Astrocyte (in vitro differentiated cells and primary cell): Measurements from ENCODE around the gene RNU7-1. TPM values are rescaled to one million over a fixed set of nuclear protein-coding genes. Genes with fewer than 3 reads are reported as not detected.

Experiments
- DNase-seq: peaks from one replicate; pipeline ENCODE4 v3.0.0-alpha.2; 2010; ENCODE audit warnings: low read depth
- FAIRE-seq: peaks from 2 replicates; lab custom pipeline; 2011; peaks lifted over from hg19 to GRCh38; lab: Jason Lieb, UNC
- H2AFZ ChIP-seq: 2 replicates; pipeline ENCODE4 v1.6.0; 2012; ENCODE audit warnings: low read depth, low read length, inconsistent platforms
- H3K27ac ChIP-seq: 2 replicates; pipeline ENCODE4 v1.5.1; 2011; ENCODE audit warnings: low read depth, low read length, inconsistent platforms
- H3K27me3 ChIP-seq: 2 replicates; pipeline ENCODE4 v1.6.0; 2011; ENCODE audit warnings: low read length, inconsistent platforms; ENCODE audit not compliant: insufficient read depth
- H3K36me3 ChIP-seq: 2 replicates; pipeline ENCODE4 v1.5.1; 2011; ENCODE audit warnings: low read length, inconsistent platforms; ENCODE audit not compliant: insufficient read depth
- H3K4me1 ChIP-seq: 2 replicates; pipeline ENCODE4 v1.5.1; 2011; ENCODE audit warnings: low read length, inconsistent platforms; ENCODE audit not compliant: insufficient read depth
- H3K4me2 ChIP-seq: 2 replicates; pipeline ENCODE4 v1.6.0; 2012; ENCODE audit warnings: low read length, inconsistent platforms
- H3K4me3 ChIP-seq: 2 replicates; pipeline ENCODE4 v1.5.1; 2011; ENCODE audit warnings: low read depth, mild to moderate bottlenecking, low read length, inconsistent platforms; ENCODE audit not compliant: insufficient read depth
- H3K79me2 ChIP-seq: 2 replicates; pipeline ENCODE4 v1.6.0; 2012; ENCODE audit warnings: mild to moderate bottlenecking, low read length, inconsistent platforms; ENCODE audit not compliant: insufficient read depth
- H3K9ac ChIP-seq: 2 replicates; pipeline ENCODE4 v1.6.0; 2012; ENCODE audit warnings: mild to moderate bottlenecking, low read length, inconsistent platforms
- H3K9me3 ChIP-seq: 2 replicates; pipeline ENCODE4 v1.5.1; 2012; ENCODE audit warnings: low read depth, mild to moderate bottlenecking, low read length, inconsistent platforms; ENCODE audit not compliant: insufficient read depth
- H4K20me1 ChIP-seq: 2 replicates; pipeline ENCODE4 v1.6.0; 2012; ENCODE audit warnings: low read length, inconsistent platforms; ENCODE audit not compliant: insufficient read depth
- H3K27ac Mint-ChIP-seq: one replicate; pipeline ENCODE4 v1.8.0; 2021; ENCODE audit warnings: mild to moderate bottlenecking, mixed read lengths; ENCODE audit not compliant: unreplicated experiment
- H3K27me3 Mint-ChIP-seq: one replicate; pipeline ENCODE4 v1.8.0; 2021; ENCODE audit warnings: low read depth, mixed read lengths; ENCODE audit not compliant: unreplicated experiment
- H3K36me3 Mint-ChIP-seq: one replicate; pipeline ENCODE4 v1.8.0; 2021; ENCODE audit warnings: low read depth, mixed read lengths; ENCODE audit not compliant: unreplicated experiment
- H3K4me1 Mint-ChIP-seq: one replicate; pipeline ENCODE4 v1.8.0; 2021; ENCODE audit warnings: low read depth, mixed read lengths; ENCODE audit not compliant: unreplicated experiment
- H3K4me3 Mint-ChIP-seq: one replicate; pipeline ENCODE4 v1.8.0; 2021; ENCODE audit warnings: mild to moderate bottlenecking, moderate library complexity, mixed read lengths; ENCODE audit not compliant: unreplicated experiment
- H3K9me3 Mint-ChIP-seq: one replicate; pipeline ENCODE4 v1.8.0; 2021; ENCODE audit warnings: mild to moderate bottlenecking, mixed read lengths; ENCODE audit not compliant: unreplicated experiment
- EZH2 ChIP-seq: IDR thresholded peaks from 2 replicates; pipeline ENCODE4 v1.6.1; 2012; ENCODE audit warnings: mild to moderate bottlenecking, low read length, inconsistent platforms; ENCODE audit not compliant: insufficient read depth
- total RNA-seq: library from RNA; stranded (reverse); gene quantifications from 2 replicates; pipeline ENCODE4 v1.2.1, GENCODE V29; 2021
- TF ChIP-seq, protein P1 (sequence below): IDR thresholded peaks from 2 replicates; pipeline ENCODE4 v1.5.1; 2011; ENCODE audit warnings: low read depth, mild to moderate bottlenecking, inconsistent platforms, low read length, moderate library complexity; ENCODE audit not compliant: insufficient read depth

Gene RNU7-1
- total RNA-seq, 1 donor from 2014 or later, result not detected

DNA sequence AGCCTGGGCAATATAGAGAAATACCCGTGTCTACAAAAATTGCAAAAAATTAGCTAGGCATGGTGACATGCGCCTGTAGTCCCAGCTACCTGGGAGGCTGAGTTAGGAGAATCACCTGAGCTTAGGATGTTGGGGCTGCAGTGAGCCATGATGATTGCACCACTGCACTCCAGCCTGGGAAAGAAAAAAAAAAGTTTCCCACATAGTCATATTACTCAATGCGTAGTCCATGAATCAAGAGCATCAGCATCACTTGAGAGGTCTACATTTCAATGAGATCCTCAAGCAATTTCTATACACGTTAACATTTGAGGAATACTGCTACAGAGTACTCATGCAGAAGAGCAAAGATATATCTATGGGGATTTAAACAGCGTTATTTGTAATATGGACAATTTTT is 44.2 kb upstream of the RNU7-1 start:
- no peaks in the 10 kb centered on the region for H3K27me3 ChIP-seq
- Mint-ChIP-seq H3K27me3 (no peaks in the 10 kb centered on the region), H3K36me3 (no peaks in the 10 kb centered on the region), H3K27ac (no peak overlapping the region), H3K4me1 (no peaks in the 10 kb centered on the region), H3K9me3 (no peaks in the 10 kb centered on the region), H3K4me3 (no peak overlapping the region)
- no peaks in the 10 kb centered on the region for H4K20me1 ChIP-seq
- H3K79me2 ChIP-seq, result no peaks in the 10 kb centered on the region
- DNase-seq (no peak), FAIRE-seq (no peak)
- no peak overlapping the region for H3K4me2 ChIP-seq
- H3K9me3 ChIP-seq, result no peaks in the 10 kb centered on the region
- H3K4me3 ChIP-seq, result no peak overlapping the region
- TF ChIP-seq, protein P1, sequence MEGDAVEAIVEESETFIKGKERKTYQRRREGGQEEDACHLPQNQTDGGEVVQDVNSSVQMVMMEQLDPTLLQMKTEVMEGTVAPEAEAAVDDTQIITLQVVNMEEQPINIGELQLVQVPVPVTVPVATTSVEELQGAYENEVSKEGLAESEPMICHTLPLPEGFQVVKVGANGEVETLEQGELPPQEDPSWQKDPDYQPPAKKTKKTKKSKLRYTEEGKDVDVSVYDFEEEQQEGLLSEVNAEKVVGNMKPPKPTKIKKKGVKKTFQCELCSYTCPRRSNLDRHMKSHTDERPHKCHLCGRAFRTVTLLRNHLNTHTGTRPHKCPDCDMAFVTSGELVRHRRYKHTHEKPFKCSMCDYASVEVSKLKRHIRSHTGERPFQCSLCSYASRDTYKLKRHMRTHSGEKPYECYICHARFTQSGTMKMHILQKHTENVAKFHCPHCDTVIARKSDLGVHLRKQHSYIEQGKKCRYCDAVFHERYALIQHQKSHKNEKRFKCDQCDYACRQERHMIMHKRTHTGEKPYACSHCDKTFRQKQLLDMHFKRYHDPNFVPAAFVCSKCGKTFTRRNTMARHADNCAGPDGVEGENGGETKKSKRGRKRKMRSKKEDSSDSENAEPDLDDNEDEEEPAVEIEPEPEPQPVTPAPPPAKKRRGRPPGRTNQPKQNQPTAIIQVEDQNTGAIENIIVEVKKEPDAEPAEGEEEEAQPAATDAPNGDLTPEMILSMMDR, result no peak
- no peak for TF ChIP-seq EZH2
- H3K36me3 ChIP-seq, result no peaks in the 10 kb centered on the region
- H2AFZ ChIP-seq, result no peak overlapping the region
- H3K9ac ChIP-seq, result no peak overlapping the region
- H3K4me1 ChIP-seq, result no peaks in the 10 kb centered on the region
- H3K27ac ChIP-seq, result no peak overlapping the region

DNA sequence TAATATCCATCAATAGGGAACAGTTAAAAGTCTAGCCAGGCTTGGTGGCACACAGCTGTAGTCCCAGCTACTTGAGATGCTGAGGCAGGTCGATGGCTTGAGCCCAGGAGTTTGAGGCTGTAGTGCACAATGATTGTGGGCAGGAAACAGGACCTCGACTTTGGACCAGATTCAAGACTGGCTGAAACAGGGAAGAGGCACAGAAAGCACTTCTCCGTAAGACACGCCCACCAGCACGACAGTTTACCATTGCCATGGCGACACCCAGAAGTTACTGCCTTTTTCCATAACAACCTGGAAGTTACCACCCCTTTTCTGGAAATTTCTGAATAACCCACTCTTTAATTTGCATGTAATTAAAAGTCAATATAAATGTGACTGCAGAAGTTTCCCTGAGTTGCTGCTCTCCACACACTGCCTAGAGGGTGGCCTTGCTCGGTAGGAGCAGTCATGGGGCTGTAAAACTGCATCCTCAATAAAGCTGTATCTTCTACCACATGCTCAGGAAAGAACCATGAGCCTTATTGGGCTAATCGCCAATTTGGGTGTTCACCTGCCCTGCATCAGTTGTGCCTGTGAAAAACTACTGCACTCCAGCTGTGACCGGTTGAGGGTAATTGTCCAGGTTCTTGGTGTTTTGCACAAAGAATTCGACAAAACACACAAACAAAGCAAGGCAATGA is 43.6 kb upstream of the RNU7-1 start:
- no peaks in the 10 kb centered on the region for H3K4me1 Mint-ChIP-seq
- no peaks in the 10 kb centered on the region for H3K9me3 Mint-ChIP-seq
- H3K9ac ChIP-seq, result no peak overlapping the region
- H3K4me3 Mint-ChIP-seq, result no peak overlapping the region
- H3K79me2 ChIP-seq, result no peaks in the 10 kb centered on the region
- H3K27ac ChIP-seq, result no peak overlapping the region
- no peak overlapping the region for H3K4me3 ChIP-seq
- peaks cover under 1% of the 10 kb centered on the region for H3K4me1 ChIP-seq
- no peaks in the 10 kb centered on the region for H3K27me3 ChIP-seq
- no peaks in the 10 kb centered on the region for H3K36me3 Mint-ChIP-seq
- peak; percentile 75 for DNase-seq
- no peaks in the 10 kb centered on the region for H4K20me1 ChIP-seq
- H3K27me3 Mint-ChIP-seq, result no peaks in the 10 kb centered on the region
- no peak overlapping the region for H3K27ac Mint-ChIP-seq
- no peaks in the 10 kb centered on the region for H3K9me3 ChIP-seq
- H3K36me3 ChIP-seq, result no peaks in the 10 kb centered on the region
- FAIRE-seq, result no peak
- H3K4me2 ChIP-seq, result peak overlapping the region; percentile 2
- no peak overlapping the region for H2AFZ ChIP-seq
- no peak for TF ChIP-seq EZH2
- TF ChIP-seq, protein P1, result no peak

DNA sequence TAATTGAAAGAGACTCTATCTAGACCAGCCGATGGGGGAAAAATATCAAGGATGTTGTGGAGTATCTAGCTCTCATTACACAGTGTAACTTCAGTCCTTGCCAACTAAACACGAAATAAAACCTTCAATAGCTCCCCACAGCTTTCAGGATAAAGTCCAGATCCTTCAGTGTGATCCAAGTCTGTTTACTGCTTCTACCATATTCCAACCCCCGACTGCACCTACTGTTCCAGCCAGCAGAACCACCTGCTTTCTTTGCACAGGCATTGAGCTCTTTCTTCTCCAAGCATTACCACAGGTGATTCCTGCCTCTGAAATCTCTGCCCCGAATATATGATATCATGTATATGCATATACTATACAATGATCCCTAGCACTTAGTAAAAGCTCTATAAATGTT is 41.2 kb upstream of the RNU7-1 start:
- Histone ChIP-seq H3K36me3 (no peaks in the 10 kb centered on the region), H3K27ac (no peak overlapping the region), H2AFZ (no peak overlapping the region), H3K9ac (no peak overlapping the region), H3K4me1 (peaks cover 6% of the 10 kb centered on the region), H3K9me3 (no peaks in the 10 kb centered on the region), H3K79me2 (no peaks in the 10 kb centered on the region), H3K27me3 (no peaks in the 10 kb centered on the region), H4K20me1 (no peaks in the 10 kb centered on the region), H3K4me2 (no peak overlapping the region), H3K4me3 (no peak overlapping the region)
- TF ChIP-seq EZH2, result no peak
- TF ChIP-seq, protein P1, result no peak
- H3K27me3 Mint-ChIP-seq, result no peaks in the 10 kb centered on the region
- no peaks in the 10 kb centered on the region for H3K36me3 Mint-ChIP-seq
- H3K27ac Mint-ChIP-seq, result no peak overlapping the region
- no peaks in the 10 kb centered on the region for H3K4me1 Mint-ChIP-seq
- H3K9me3 Mint-ChIP-seq, result no peaks in the 10 kb centered on the region
- FAIRE-seq (no peak), DNase-seq (no peak)
- no peak overlapping the region for H3K4me3 Mint-ChIP-seq
